ENCODE measurements around the gene FGD4.
"Not testable (repeated sequence)": the region's sequence is repeated elsewhere in the genome, so short reads cannot be mapped to it uniquely, and the experiment has no call there.

FGD4 gene

GRCh38 chr12:32508626-32509025 is 109.3 kb downstream of the FGD4 start:
- no peak overlapping the region for H3K27ac ChIP-seq (ENCODE audit: low read length, poor library complexity, severe bottlenecking)
- no peak overlapping the region for H2BK15ac ChIP-seq (ENCODE audit: low read depth, poor library complexity, severe bottlenecking)
- no peaks in the 10 kb centered on the region for H3K4me1 ChIP-seq (ENCODE audit: control insufficient read depth, insufficient read depth, low read depth, low read length)
- H3K18ac ChIP-seq (ENCODE audit: low read depth in 1 of 2, low read length in 2 of 2), result no peak overlapping the region
- H3K14ac ChIP-seq (ENCODE audit: low read length in 2 of 2), result no peak overlapping the region
- H3K36me3 ChIP-seq (ENCODE audit: control insufficient read depth in 1 of 2, insufficient read depth in 2 of 2, low read depth in 1 of 2, low read length in 2 of 2), result no peaks in the 10 kb centered on the region
- H2AK5ac ChIP-seq (ENCODE audit: low read length, severe bottlenecking), result no peak overlapping the region
- H2BK12ac ChIP-seq (ENCODE audit: low read length in 2 of 2), result no peak overlapping the region
- no peak overlapping the region for H3K4ac ChIP-seq (ENCODE audit: low read depth in 1 of 2, low read length in 2 of 2)
- H3K4me3 ChIP-seq (ENCODE audit: insufficient read depth in 1 of 2, low read depth in 1 of 2, low read length in 2 of 2), result no peak overlapping the region
- no peak overlapping the region for H2BK5ac ChIP-seq (ENCODE audit: low read depth, low read length, poor library complexity, severe bottlenecking)
- H3K79me1 ChIP-seq (replicated peaks; ENCODE audit: low read length, poor library complexity, severe bottlenecking), result peaks cover 20% of the 10 kb centered on the region
- no peak overlapping the region for H2BK120ac ChIP-seq (ENCODE audit: low read depth, low read length)
- no peak for DNase-seq
- no peaks in the 10 kb centered on the region for H3K9me3 ChIP-seq (ENCODE audit: control insufficient read depth, low read length)
- 100% methylated on average over 1 of the region's 3 CpGs for WGBS
- H3K4me2 ChIP-seq (ENCODE audit: low read length, poor library complexity, severe bottlenecking), result no peak overlapping the region
- no peak overlapping the region for H3K23ac ChIP-seq (ENCODE audit: low read length in 2 of 2)
- no peak overlapping the region for H4K8ac ChIP-seq (ENCODE audit: low read length)
- no peak overlapping the region for H4K91ac ChIP-seq (ENCODE audit: low read length)
- no peak overlapping the region for H3K9ac ChIP-seq (ENCODE audit: low read length)
- H3K27me3 ChIP-seq (ENCODE audit: control insufficient read depth in 1 of 2, insufficient read depth in 1 of 2, low read length in 2 of 2), result no peaks in the 10 kb centered on the region
- H2AFZ ChIP-seq (ENCODE audit: low read depth, low read length), result no peak overlapping the region

GRCh38 chr12:32509328-32510091 is 110.2 kb downstream of the FGD4 start:
- no peak overlapping the region for H2BK12ac ChIP-seq (ENCODE audit: low read length in 2 of 2)
- peaks cover 17% of the 10 kb centered on the region for H3K79me1 ChIP-seq (replicated peaks; ENCODE audit: low read length, poor library complexity, severe bottlenecking)
- H2BK15ac ChIP-seq (ENCODE audit: low read depth, poor library complexity, severe bottlenecking), result no peak overlapping the region
- H3K4me3 ChIP-seq (ENCODE audit: insufficient read depth in 1 of 2, low read depth in 1 of 2, low read length in 2 of 2), result no peak overlapping the region
- no peak for DNase-seq
- no peak overlapping the region for H3K4me2 ChIP-seq (ENCODE audit: low read length, poor library complexity, severe bottlenecking)
- no peak overlapping the region for H4K91ac ChIP-seq (ENCODE audit: low read length)
- H3K9me3 ChIP-seq (ENCODE audit: control insufficient read depth, low read length), result no peaks in the 10 kb centered on the region
- no peak overlapping the region for H4K8ac ChIP-seq (ENCODE audit: low read length)
- 63% methylated on average over 2 of the region's 2 CpGs for WGBS
- no peak overlapping the region for H2AK5ac ChIP-seq (ENCODE audit: low read length, severe bottlenecking)
- H2AFZ ChIP-seq (ENCODE audit: low read depth, low read length), result no peak overlapping the region
- no peak overlapping the region for H2BK120ac ChIP-seq (ENCODE audit: low read depth, low read length)
- no peak overlapping the region for H3K14ac ChIP-seq (ENCODE audit: low read length in 2 of 2)
- no peak overlapping the region for H3K27ac ChIP-seq (ENCODE audit: low read length, poor library complexity, severe bottlenecking)
- no peak overlapping the region for H2BK5ac ChIP-seq (ENCODE audit: low read depth, low read length, poor library complexity, severe bottlenecking)
- no peaks in the 10 kb centered on the region for H3K4me1 ChIP-seq (ENCODE audit: control insufficient read depth, insufficient read depth, low read depth, low read length)
- no peaks in the 10 kb centered on the region for H3K36me3 ChIP-seq (ENCODE audit: control insufficient read depth in 1 of 2, insufficient read depth in 2 of 2, low read depth in 1 of 2, low read length in 2 of 2)
- H3K27me3 ChIP-seq (ENCODE audit: control insufficient read depth in 1 of 2, insufficient read depth in 1 of 2, low read length in 2 of 2), result no peaks in the 10 kb centered on the region
- peak overlapping the region in 1 of 2 experiments; percentile 72 for H3K23ac ChIP-seq (ENCODE audit: low read length in 2 of 2)
- H3K18ac ChIP-seq (ENCODE audit: low read depth in 1 of 2, low read length in 2 of 2), result no peak overlapping the region
- H3K4ac ChIP-seq (ENCODE audit: low read depth in 1 of 2, low read length in 2 of 2), result no peak overlapping the region
- H3K9ac ChIP-seq (ENCODE audit: low read length), result no peak overlapping the region

GRCh38 chr12:32511976-32512375 is 112.6 kb downstream of the FGD4 start:
- not testable (repeated sequence) for DNase-seq; H2BK12ac ChIP-seq (ENCODE audit: low read length in 2 of 2); H4K8ac ChIP-seq (ENCODE audit: low read length); H2AK5ac ChIP-seq (ENCODE audit: low read length, severe bottlenecking); H3K27me3 ChIP-seq (ENCODE audit: control insufficient read depth in 1 of 2, insufficient read depth in 1 of 2, low read length in 2 of 2); H3K23ac ChIP-seq (ENCODE audit: low read length in 2 of 2); H3K9me3 ChIP-seq (ENCODE audit: control insufficient read depth, low read length); H4K91ac ChIP-seq (ENCODE audit: low read length); H2BK120ac ChIP-seq (ENCODE audit: low read depth, low read length); H3K9ac ChIP-seq (ENCODE audit: low read length); H3K4me2 ChIP-seq (ENCODE audit: low read length, poor library complexity, severe bottlenecking); H3K14ac ChIP-seq (ENCODE audit: low read length in 2 of 2); H3K27ac ChIP-seq (ENCODE audit: low read length, poor library complexity, severe bottlenecking); H3K4ac ChIP-seq (ENCODE audit: low read depth in 1 of 2, low read length in 2 of 2); H2BK15ac ChIP-seq (ENCODE audit: low read depth, poor library complexity, severe bottlenecking); H2BK5ac ChIP-seq (ENCODE audit: low read depth, low read length, poor library complexity, severe bottlenecking); H3K36me3 ChIP-seq (ENCODE audit: control insufficient read depth in 1 of 2, insufficient read depth in 2 of 2, low read depth in 1 of 2, low read length in 2 of 2); H3K4me3 ChIP-seq (ENCODE audit: insufficient read depth in 1 of 2, low read depth in 1 of 2, low read length in 2 of 2); H2AFZ ChIP-seq (ENCODE audit: low read depth, low read length); H3K4me1 ChIP-seq (ENCODE audit: control insufficient read depth, insufficient read depth, low read depth, low read length); H3K18ac ChIP-seq (ENCODE audit: low read depth in 1 of 2, low read length in 2 of 2)
- 100% methylated on average over 5 of the region's 7 CpGs for WGBS
- H3K79me1 ChIP-seq (replicated peaks; ENCODE audit: low read length, poor library complexity, severe bottlenecking), result peaks cover 12% of the 10 kb centered on the region

- 95% methylated on average over 2 of the region's 2 CpGs for WGBS
- Histone ChIP-seq H3K9ac (ENCODE audit: low read length) (no peak overlapping the region), H3K36me3 (ENCODE audit: control insufficient read depth in 1 of 2, insufficient read depth in 2 of 2, low read depth in 1 of 2, low read length in 2 of 2) (no peaks in the 10 kb centered on the region), H3K14ac (ENCODE audit: low read length in 2 of 2) (no peak overlapping the region), H2BK12ac (ENCODE audit: low read length in 2 of 2) (no peak overlapping the region), H2AFZ (ENCODE audit: low read depth, low read length) (no peak overlapping the region), H3K4ac (ENCODE audit: low read depth in 1 of 2, low read length in 2 of 2) (no peak overlapping the region), H3K4me2 (ENCODE audit: low read length, poor library complexity, severe bottlenecking) (no peak overlapping the region), H3K27me3 (ENCODE audit: control insufficient read depth in 1 of 2, insufficient read depth in 1 of 2, low read length in 2 of 2) (no peaks in the 10 kb centered on the region), H2BK15ac (ENCODE audit: low read depth, poor library complexity, severe bottlenecking) (no peak overlapping the region), H4K91ac (ENCODE audit: low read length) (no peak overlapping the region), H3K27ac (ENCODE audit: low read length, poor library complexity, severe bottlenecking) (no peak overlapping the region), H3K79me1 (replicated peaks; ENCODE audit: low read length, poor library complexity, severe bottlenecking) (peaks cover 11% of the 10 kb centered on the region), H2AK5ac (ENCODE audit: low read length, severe bottlenecking) (no peak overlapping the region), H3K18ac (ENCODE audit: low read depth in 1 of 2, low read length in 2 of 2) (no peak overlapping the region), H2BK120ac (ENCODE audit: low read depth, low read length) (no peak overlapping the region), H4K8ac (ENCODE audit: low read length) (no peak overlapping the region), H2BK5ac (ENCODE audit: low read depth, low read length, poor library complexity, severe bottlenecking) (no peak overlapping the region), H3K4me1 (ENCODE audit: control insufficient read depth, insufficient read depth, low read depth, low read length) (no peaks in the 10 kb centered on the region), H3K4me3 (ENCODE audit: insufficient read depth in 1 of 2, low read depth in 1 of 2, low read length in 2 of 2) (no peak overlapping the region), H3K9me3 (ENCODE audit: control insufficient read depth, low read length) (no peaks in the 10 kb centered on the region), H3K23ac (ENCODE audit: low read length in 2 of 2) (no peak overlapping the region)
- DNase-seq, result no peak
Measured at GRCh38 chr12:32512379-32512778, 113.0 kb downstream of the FGD4 start.
